GM06990 (cell line): ENCODE measurements around the gene FAM186B.

Experiments
- DNase-seq: peaks from one replicate; pipeline ENCODE4 v3.0.0-alpha.2; 2011; ENCODE audit not compliant: insufficient read length; ENCODE audit errors: extremely low read depth
- H3K27me3 ChIP-seq: replicated peaks from 2 replicates; pipeline ENCODE4 v1.6.0; 2011; ENCODE audit warnings: low read length; ENCODE audit not compliant: control insufficient read depth, insufficient read depth
- H3K36me3 ChIP-seq: 2 replicates; pipeline ENCODE4 v1.5.1; 2011; ENCODE audit warnings: low read length; ENCODE audit not compliant: control insufficient read depth, insufficient read depth
- H3K4me3 ChIP-seq: replicated peaks from 2 replicates; pipeline ENCODE4 v1.5.1; 2011; ENCODE audit warnings: low read depth, mild to moderate bottlenecking, control low read depth, low read length
- CTCF ChIP-seq: IDR thresholded peaks from 2 replicates; pipeline ENCODE4 v1.5.1; 2011; ENCODE audit warnings: low read length, control low read depth, mild to moderate bottlenecking, inconsistent platforms; ENCODE audit not compliant: insufficient read depth, poor library complexity, severe bottlenecking

The FAM186B gene

GRCh38 chr12:49563951-49564685 lies 41.3 kb downstream of the FAM186B start:
- Histone ChIP-seq H3K36me3 (peaks cover 35% of the 10 kb centered on the region), H3K4me3 (no peak overlapping the region), H3K27me3 (no peaks in the 10 kb centered on the region)
- no peak for DNase-seq
- TF ChIP-seq CTCF = no peak

GRCh38 chr12:49562831-49563230 lies 42.6 kb downstream of the FAM186B start:
- no peak for DNase-seq
- no peak overlapping the region for H3K4me3 ChIP-seq
- no peak for TF ChIP-seq CTCF
- no peaks in the 10 kb centered on the region for H3K27me3 ChIP-seq
- peaks cover 42% of the 10 kb centered on the region for H3K36me3 ChIP-seq

DNA sequence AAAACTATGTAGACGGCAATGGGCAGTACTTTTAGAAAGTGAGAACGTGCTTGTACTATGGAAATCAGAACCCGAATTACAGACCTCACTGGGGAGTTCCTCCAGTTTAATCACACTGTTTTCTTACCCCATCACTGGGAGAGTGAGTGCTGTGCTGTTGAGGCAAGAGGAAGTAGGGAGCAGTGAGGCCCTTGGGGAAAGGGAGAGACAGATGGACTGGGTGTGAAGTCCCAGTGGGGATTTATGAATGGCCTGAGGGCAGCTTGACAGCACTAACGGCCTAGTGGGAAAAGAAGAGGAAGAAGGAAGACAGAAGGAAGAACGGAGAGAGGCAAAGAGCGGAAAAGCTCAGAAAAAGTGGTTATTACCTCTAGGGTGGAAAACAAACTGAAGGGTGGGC lies 43.2 kb downstream of the FAM186B start:
- Histone ChIP-seq H3K27me3 (no peaks in the 10 kb centered on the region), H3K4me3 (no peak overlapping the region), H3K36me3 (peaks cover 46% of the 10 kb centered on the region)
- no peak for TF ChIP-seq CTCF
- no peak for DNase-seq

DNA sequence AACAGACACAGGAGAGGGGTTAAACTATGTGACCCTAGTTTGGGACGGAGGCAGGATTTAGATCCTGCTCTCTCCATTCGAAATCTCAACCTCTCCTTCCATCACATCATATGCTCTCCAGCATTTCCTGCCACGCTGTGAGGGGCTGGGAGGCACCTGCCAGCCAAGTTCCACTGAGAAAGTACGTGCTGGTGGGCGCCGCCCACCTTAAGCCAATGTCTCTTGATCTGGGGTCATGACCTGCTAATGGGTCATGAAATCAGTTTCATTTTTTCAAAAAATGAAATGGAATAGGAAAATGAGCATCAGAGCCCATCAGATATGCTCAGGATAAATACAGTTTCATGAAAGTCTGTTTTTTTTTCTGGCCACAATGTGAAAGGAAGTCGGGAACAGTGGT lies 44.7 kb downstream of the FAM186B start:
- Histone ChIP-seq H3K36me3 (peaks cover 49% of the 10 kb centered on the region), H3K27me3 (no peaks in the 10 kb centered on the region), H3K4me3 (no peak overlapping the region)
- no peak for TF ChIP-seq CTCF
- DNase-seq = no peak

- no peak overlapping the region for H3K4me3 ChIP-seq
- no peaks in the 10 kb centered on the region for H3K27me3 ChIP-seq
- no peak for TF ChIP-seq CTCF
- DNase-seq = no peak
- peaks cover 42% of the 10 kb centered on the region for H3K36me3 ChIP-seq
Observed at GRCh38 chr12:49559011-49559675, 46.3 kb downstream of the FAM186B start.
